ENCODE data around the gene NELFA.

GRCh38 chr4:1978226-1978625 lies 30.5 kb downstream of the NELFA start:
- no peak for TF ChIP-seq TAF1 (IDR thresholded peaks at IDR 0.05; ENCODE audit: borderline replicate concordance, low read depth, low read length)
- TF ChIP-seq POLR2AphosphoS5 (IDR thresholded peaks at IDR 0.05; ENCODE audit: low read depth, low read length) = no peak
